ENCODE results near the gene CNNM4.

DNA sequence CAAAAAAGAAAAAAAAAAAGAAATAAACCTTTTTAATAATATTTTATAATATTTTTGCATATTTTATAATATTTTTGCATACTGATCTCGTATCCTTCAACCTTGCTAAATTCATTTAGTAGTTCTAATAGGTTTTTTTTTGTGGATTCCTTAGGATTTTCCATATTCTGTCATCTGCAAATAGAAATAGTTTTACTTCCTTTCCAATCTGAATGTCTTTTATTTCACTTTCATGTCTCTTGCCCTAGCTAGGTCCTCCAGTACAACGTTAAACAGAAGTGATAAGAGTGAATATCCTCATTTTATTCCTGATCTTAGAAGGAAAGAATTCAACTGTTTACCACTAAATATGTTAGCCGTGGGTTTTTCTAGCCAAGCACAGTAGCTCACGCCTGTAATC, 34.6 kb upstream of the CNNM4 start:
- TF ChIP-seq, protein P1, sequence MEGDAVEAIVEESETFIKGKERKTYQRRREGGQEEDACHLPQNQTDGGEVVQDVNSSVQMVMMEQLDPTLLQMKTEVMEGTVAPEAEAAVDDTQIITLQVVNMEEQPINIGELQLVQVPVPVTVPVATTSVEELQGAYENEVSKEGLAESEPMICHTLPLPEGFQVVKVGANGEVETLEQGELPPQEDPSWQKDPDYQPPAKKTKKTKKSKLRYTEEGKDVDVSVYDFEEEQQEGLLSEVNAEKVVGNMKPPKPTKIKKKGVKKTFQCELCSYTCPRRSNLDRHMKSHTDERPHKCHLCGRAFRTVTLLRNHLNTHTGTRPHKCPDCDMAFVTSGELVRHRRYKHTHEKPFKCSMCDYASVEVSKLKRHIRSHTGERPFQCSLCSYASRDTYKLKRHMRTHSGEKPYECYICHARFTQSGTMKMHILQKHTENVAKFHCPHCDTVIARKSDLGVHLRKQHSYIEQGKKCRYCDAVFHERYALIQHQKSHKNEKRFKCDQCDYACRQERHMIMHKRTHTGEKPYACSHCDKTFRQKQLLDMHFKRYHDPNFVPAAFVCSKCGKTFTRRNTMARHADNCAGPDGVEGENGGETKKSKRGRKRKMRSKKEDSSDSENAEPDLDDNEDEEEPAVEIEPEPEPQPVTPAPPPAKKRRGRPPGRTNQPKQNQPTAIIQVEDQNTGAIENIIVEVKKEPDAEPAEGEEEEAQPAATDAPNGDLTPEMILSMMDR (IDR thresholded peaks at IDR 0.05 in 8 of 11, conservative IDR thresholded peaks at IDR 0.05 in 3 of 11) = no peak
- TF ChIP-seq POLR2A (IDR thresholded peaks at IDR 0.05) (no peak), POLR2AphosphoS5 (IDR thresholded peaks at IDR 0.05) (no peak)
